Stimulated activated effector memory CD8-positive, alpha-beta T cell treated with anti-CD3 and anti-CD28 coated beads, Interleukin-12 subunit alpha, Interleukin-12 subunit beta, amount 100 ng/mL, for 72 hours (primary cell): ENCODE results near the gene RPL18A.

Experiments
- ATAC-seq: fragments of 150-1000 bp; cut with Tn5 transposase; 2 replicates; pipeline ENCODE4 v1.10.0; 2021
- DNase-seq, 2 donors: peaks; one replicate each; pipeline ENCODE4 v3.0.0; 2021 to 2022; ENCODE audit warnings: low spot score in 2 of 2
- H3K27ac Mint-ChIP-seq: one replicate; pipeline ENCODE4 v1.8.0; 2022; ENCODE audit warnings: mild to moderate bottlenecking, mixed read lengths
- H3K36me3 Mint-ChIP-seq: one replicate; pipeline ENCODE4 v1.8.0; 2022; ENCODE audit warnings: mild to moderate bottlenecking, mixed read lengths
- H3K4me1 Mint-ChIP-seq: one replicate; pipeline ENCODE4 v1.8.0; 2022; ENCODE audit warnings: mixed read lengths
- H3K4me3 Mint-ChIP-seq: one replicate; pipeline ENCODE4 v1.8.0; 2022; ENCODE audit warnings: mild to moderate bottlenecking, mixed read lengths
- H3K9me3 Mint-ChIP-seq: one replicate; pipeline ENCODE4 v1.8.0; 2022; ENCODE audit warnings: mixed read lengths

RPL18A gene

DNA sequence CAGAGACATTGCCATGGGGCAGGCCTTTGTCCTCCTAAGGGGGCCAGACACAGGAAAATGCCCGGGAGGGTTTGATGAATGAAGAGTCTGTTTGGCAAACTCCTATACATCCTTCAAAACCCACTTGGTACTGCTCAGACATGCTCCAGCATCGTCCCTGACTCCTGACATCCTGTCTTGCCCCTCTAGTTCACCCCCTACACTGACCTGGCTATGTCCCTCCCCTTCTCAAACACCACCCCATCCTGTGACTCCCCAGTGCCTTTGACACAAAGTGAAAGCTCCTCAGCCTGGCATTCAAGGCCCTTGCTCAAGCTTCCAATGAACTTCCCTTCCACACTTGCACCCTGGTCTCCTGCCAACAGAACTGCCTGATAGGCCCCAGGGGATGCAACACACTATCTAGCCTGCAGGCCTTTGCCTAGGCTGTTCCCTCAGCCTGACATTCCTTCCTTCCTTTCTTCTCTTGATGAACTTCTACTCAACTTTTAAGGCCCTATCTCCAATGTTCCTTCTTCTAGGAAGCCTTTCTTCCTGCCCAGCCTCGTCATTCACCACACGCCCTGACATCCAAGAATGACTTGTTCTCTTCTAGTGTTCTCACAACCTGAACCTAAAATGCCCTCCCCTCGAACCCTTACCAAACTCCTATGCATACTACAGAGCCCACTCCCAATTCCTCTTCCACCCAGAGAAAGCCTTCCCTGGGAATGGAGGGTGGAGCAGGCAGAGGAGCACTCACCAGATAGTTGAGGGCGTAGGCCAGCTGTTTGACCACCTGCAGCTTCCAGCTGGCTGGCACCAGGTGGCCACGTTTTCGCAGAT is 24.3 kb upstream of the RPL18A start:
- Mint-ChIP-seq H3K36me3 (peaks cover 100% of the 10 kb centered on the region), H3K27ac (peak overlapping the region; percentile 74), H3K4me3 (no peak overlapping the region), H3K9me3 (no peaks in the 10 kb centered on the region), H3K4me1 (peaks cover 29% of the 10 kb centered on the region)
- DNase-seq (no peak), ATAC-seq (no peak)

DNA sequence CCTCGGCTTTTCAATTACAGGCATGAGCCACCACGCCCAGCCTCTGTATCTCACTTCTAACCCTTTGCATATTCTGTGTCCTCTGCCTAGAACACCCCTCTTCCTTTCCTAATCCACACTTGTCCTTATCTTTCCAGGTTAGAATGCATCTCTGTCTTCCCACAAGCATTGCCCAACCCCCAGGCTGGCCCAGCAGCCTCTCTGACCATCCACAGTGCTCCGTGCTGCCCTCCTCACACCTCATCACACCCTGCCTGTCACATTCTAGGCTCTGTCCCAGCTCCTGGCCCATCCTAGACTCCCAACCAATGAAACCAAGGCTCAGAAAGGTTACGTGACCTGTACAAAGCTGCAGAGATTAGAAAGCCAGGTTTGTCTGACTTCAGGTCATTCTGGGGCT is 23.2 kb upstream of the RPL18A start:
- Mint-ChIP-seq H3K9me3 (no peaks in the 10 kb centered on the region), H3K4me1 (peaks cover 35% of the 10 kb centered on the region), H3K36me3 (peaks cover 100% of the 10 kb centered on the region), H3K4me3 (no peak overlapping the region), H3K27ac (peak overlapping the region; percentile 74)
- DNase-seq (no peak), ATAC-seq (no peak)

DNA sequence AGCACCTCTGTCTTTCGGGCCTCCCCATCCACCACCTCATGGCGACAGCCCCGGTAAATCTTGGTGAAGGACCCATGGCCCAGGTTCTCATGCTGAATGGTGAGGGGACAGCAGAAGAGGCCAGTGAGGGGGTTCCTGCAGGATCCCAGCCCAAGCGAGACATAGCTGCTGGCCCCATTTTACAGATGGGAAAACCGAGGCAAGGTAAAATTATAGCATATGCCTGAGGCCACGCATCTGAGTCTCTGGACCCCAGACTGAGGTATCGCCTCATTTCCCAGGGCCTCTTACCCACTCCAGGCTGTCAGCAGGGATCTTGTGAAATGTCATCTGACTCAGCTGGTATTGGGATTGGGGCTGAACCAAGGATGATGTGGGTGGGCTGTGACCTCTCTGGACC is 21.7 kb upstream of the RPL18A start:
- DNase-seq (no peak), ATAC-seq (no peak)
- H3K9me3 Mint-ChIP-seq = no peaks in the 10 kb centered on the region
- peaks cover 100% of the 10 kb centered on the region for H3K36me3 Mint-ChIP-seq
- H3K4me3 Mint-ChIP-seq = no peak overlapping the region
- peaks cover 35% of the 10 kb centered on the region for H3K4me1 Mint-ChIP-seq
- H3K27ac Mint-ChIP-seq = peak overlapping the region; percentile 61

DNA sequence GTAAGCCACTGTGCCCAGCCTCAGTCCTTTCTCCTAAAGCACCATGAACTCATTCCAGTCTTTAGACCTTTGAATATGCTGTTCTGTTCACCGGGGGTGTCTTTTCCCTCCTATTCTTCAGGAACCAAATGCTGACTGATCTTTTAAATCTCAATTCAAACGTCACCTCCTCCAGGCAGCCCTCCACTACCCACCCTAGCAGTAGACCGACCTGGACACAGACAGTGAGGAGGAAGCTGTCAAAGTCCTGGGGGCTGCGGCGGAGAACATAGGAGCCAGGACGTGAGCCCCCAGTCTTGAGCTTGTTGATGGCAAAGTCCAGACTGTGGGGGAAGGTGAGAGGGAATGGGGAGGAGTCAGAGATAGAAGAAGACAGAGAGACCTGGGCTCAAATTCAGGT is 19.7 kb upstream of the RPL18A start:
- no peak overlapping the region for H3K4me3 Mint-ChIP-seq
- ATAC-seq (no peak), DNase-seq (no peak)
- H3K27ac Mint-ChIP-seq = peak overlapping the region; percentile 81
- no peaks in the 10 kb centered on the region for H3K9me3 Mint-ChIP-seq
- peaks cover 100% of the 10 kb centered on the region for H3K36me3 Mint-ChIP-seq
- H3K4me1 Mint-ChIP-seq = peaks cover 52% of the 10 kb centered on the region

DNA sequence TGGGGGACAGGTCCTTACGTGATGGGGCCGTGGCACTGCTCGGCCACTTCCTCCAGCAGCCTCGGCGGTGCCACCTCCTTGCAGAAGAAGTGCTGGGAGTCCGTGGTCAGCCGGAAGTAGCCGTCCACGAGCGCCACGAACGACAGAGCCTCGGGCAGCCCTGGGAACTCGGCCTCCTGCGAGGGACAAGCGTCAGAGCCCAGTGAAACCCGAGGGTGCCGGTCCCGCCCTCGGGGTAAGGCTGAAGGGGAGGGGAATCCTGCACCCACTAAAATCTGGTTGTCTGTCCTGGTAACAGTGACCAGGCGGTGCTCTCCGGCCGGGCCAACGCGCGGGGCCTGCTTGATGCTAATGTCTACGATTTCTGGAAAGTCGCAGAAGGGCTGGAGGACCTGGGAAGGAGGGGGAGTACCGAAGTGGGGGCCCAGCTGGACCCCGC is 18.3 kb upstream of the RPL18A start:
- Mint-ChIP-seq H3K36me3 (peaks cover 100% of the 10 kb centered on the region), H3K4me1 (peaks cover 51% of the 10 kb centered on the region), H3K27ac (no peak overlapping the region), H3K4me3 (no peak overlapping the region), H3K9me3 (no peaks in the 10 kb centered on the region)
- DNase-seq (no peak), ATAC-seq (no peak)

DNA sequence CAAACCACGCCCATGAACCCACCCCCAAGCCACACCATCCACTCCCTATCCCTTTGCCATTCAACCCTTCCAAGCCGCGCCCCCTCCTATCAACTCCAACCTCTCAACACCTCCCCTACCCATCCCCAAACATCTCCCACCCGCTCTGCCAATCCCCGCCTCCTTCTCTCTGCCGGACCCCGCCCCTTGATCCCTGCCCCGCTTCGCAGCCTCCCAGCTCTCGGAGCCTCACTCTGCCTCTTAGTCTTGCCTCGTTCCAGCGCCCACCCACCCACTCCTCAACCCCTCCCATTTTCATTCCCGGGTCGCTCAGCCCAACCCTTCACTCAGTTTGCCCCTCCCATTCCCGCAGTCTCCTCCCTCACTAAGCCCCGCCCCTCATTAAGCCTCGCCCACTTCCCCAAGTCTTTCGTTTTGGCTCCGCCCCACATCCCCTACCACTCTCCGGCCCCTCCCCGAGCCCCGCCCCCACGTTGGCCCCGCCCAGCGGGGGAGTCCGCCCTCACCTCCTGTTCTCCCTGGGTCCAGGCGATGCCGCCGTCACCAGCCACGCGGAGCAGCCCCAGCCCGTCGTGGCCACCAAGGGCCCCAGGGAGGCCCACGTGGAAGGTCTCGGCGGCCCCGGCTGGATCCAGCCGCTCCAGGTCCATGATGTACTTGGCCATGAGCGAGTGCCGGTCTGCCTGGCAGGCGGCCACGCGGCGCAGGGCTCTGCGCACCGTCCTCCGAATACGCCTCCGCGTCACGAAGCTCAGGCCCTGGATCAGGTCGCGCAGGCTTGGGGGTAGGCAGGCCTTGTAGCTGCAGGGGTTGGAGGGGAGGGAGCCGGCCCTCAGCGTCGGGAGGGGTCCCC is 17.7 kb upstream of the RPL18A start:
- H3K9me3 Mint-ChIP-seq = no peaks in the 10 kb centered on the region
- H3K4me1 Mint-ChIP-seq = peaks cover 48% of the 10 kb centered on the region
- no peak overlapping the region for H3K27ac Mint-ChIP-seq
- H3K4me3 Mint-ChIP-seq = no peak overlapping the region
- ATAC-seq (peak; percentile 55), DNase-seq (peak in 1 of 2 donors; percentile 77)
- peaks cover 100% of the 10 kb centered on the region for H3K36me3 Mint-ChIP-seq

DNA sequence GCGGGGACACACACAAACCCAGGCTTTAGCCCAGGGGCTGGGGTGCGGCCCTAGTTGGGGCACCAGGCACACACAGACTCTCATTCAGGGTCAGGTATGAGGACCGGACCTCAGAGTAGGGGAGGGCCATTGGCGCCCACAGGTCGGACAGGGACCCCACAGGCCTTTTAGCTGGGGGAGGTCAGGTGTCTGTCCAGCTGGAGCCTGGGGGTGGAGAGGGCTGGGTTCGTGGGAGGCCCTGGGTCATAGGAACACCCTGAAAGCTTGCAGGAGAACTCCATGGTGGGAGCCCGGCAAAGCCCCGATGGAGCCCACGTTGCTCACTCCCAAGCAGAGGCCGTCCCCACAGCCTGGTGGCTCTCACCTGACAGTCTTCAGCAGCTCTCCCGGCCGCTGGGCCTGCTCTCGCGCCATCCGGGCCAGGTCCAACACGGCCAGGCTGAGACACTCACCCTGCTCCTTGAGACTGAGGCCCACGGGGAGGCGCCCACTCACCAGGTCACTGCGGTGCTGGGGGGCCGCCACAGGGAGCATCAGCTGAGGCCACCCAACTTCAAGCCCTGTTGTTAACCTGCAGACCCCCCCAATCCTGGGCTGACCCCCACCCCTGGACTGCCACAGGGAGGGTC is 16.9 kb upstream of the RPL18A start:
- peaks cover 100% of the 10 kb centered on the region for H3K36me3 Mint-ChIP-seq
- ATAC-seq (no peak), DNase-seq (no peak)
- no peaks in the 10 kb centered on the region for H3K9me3 Mint-ChIP-seq
- H3K27ac Mint-ChIP-seq = peak overlapping the region; percentile 97
- no peak overlapping the region for H3K4me3 Mint-ChIP-seq
- H3K4me1 Mint-ChIP-seq = peaks cover 49% of the 10 kb centered on the region

DNA sequence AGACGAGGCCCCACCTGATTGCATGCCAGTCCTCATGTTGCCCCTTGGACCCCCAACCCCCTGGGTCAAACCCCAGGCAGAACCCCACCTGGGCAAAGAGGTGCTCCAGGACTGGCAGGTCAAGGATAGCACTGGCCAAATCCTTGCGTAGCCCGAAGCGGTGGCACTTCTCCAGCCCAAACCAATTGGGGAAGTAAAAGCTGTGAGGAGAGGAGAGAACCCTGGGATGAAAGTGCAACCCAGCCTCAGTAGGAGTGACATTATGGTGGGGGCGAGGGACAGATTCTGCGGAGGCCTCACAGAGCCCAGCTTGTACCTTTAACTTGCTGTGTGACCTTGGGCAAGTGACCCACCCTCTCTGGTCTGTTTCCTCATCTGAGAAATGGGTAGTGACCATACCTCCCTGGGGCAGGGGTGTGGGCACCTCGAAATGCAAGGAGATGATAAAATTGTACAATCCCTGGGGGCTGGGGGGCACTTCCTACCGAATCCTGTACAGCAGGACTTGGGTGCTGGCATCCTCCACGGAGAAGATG is 16.4 kb upstream of the RPL18A start:
- Mint-ChIP-seq H3K36me3 (peaks cover 97% of the 10 kb centered on the region), H3K4me3 (peak overlapping the region; percentile 74), H3K27ac (peak overlapping the region; percentile 97), H3K4me1 (peaks cover 51% of the 10 kb centered on the region), H3K9me3 (no peaks in the 10 kb centered on the region)
- no peak for DNase-seq
- ATAC-seq = no peak

DNA sequence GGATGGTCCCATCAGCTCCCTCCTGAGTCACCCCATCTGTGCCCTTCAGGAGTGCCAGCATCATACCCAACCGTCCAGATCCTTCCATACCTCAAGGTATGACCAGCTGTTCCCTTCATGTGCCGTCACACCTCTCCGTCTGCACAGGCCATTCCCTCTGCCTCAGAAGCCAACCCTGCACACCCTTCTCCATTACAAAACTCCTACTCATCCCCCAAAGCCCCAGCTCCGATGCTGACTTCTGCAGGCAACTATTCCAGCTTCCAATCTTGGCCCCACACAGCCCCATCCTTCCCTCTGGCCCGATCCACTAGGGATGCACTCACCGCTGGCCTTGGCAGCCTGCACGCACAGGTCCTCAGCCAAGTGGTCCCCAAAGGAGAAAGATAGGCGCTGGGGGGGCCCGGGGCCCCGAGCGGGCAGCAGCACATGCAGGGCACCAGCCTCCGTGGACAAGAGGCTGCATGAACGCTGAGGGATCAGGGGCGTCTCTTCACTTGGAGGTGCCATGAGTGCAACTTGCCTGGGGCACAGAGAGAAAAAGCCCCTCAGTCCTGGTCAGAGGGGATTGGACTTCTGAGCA is 15.7 kb upstream of the RPL18A start:
- Mint-ChIP-seq H3K36me3 (peaks cover 91% of the 10 kb centered on the region), H3K4me1 (peaks cover 57% of the 10 kb centered on the region), H3K9me3 (no peaks in the 10 kb centered on the region), H3K4me3 (peak overlapping the region; percentile 74), H3K27ac (peak overlapping the region; percentile 97)
- DNase-seq (no peak), ATAC-seq (no peak)

DNA sequence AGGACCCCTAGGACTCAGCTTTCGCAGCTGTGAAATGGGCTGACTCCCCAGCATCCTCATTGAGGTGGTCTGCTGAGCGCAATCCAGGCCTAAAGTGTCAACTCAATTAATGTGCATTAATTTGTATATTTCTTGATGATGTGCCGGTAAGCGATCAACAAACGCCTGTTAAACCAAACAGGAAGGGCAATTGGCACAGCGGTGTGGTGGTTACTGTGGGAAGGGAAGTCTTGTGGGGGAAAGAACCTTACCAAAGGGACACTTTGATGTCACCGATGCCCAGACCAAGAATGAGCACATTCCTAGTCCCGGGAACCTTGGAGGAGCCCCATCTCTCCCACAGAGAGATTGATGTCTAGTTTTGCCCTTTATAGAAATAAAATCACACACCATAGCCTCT is 13.6 kb upstream of the RPL18A start:
- H3K4me1 Mint-ChIP-seq = peaks cover 70% of the 10 kb centered on the region
- ATAC-seq = no peak

DNA sequence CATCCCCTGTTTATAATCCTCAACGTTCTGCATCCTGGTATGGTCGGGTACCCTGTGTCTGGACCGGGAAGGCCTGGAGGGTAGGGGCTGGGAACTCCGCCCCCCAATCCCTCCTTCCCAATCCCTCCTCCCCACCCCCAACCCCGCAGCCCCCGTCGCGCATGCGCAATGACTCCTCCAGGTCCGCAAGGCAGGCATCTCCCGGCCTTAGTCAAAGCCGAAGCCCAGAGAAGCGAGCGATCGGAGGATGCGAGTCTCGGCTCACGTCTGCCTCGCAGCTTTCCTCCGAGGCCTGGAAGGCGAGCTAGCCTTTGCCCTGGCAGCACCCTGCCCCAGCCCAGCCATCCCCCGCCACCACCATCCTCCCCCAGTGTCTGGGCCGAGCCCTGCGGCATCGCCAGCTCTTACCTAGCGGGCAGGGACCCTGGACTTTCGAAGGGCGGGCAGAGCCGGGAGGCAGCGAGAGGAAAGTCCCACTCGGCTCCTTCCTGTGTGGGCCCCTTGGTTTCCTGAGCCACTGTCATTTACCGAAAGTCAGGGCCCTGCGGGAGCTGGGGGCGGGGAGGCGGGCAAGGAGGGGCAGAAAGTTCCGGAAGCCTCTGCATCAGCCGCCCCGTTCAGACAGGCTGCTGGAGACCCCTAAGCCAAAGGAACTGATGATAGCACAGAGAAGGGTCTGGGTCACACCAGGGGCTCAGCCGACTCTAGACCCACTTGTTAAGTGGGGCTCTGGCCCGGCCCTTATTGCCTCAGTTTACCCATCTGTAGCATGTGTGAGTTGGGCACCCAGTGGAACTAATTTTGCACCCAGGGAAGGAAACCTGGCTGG is 12.0 kb upstream of the RPL18A start, which contains the start of gene JAK3:
Gene JAK3 (minus strand): TSS at position 445 of the 829 bp plus-strand sequence. CDS start 3,565 bp downstream, outside the sequence.
- no peaks in the 10 kb centered on the region for H3K9me3 Mint-ChIP-seq
- peak; percentile 91 for ATAC-seq
- peak within 1 kb of the TSS; percentile 74 for H3K4me3 Mint-ChIP-seq
- DNase-seq = peak; percentile 81 to 97
- peaks cover 54% of the 10 kb centered on the region for H3K36me3 Mint-ChIP-seq
- peak within 1 kb of the TSS; percentile 97 for H3K27ac Mint-ChIP-seq
- peaks cover 76% of the 10 kb centered on the region for H3K4me1 Mint-ChIP-seq

More for the DNA sequence above, 13.6 kb upstream of the RPL18A start:
- Mint-ChIP-seq H3K36me3 (peaks cover 70% of the 10 kb centered on the region), H3K4me3 (peak overlapping the region; percentile 74), H3K27ac (peak overlapping the region; percentile 97), H3K9me3 (no peaks in the 10 kb centered on the region)
- DNase-seq = no peak

DNA sequence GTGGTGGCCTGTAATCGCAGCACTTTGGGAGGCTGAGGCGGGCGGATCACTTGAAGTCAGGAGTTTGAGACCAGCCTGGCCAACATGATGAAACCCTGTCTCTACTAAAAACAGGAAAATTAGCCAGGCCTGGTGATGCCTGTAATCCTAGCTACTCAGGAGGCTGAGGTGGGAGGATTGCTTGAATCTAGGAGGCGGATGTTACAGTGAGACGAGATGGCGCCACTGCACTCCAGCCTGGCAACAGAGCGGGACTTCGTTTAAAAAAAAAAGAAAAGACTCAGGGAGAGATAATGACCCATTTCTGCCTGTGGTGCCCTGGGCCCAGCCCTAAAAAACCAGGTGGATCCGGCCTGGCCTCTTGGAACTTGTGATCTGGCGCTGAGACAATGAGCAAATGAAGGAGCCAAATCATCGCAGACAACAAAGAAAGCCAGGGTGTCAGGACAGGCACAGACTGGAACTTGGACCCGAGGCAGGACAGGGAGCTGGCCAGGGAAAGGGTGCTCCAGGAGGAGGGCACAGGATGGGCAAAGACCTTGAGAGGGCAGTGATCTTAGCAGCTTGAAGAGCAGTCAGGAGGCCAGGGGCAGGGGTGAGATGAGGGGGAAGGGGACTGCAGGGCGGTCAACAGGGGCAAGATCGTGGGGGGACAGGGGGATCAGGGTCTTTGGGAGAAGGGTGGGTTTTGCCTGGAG is 11.0 kb upstream of the RPL18A start:
- peaks cover 68% of the 10 kb centered on the region for H3K4me1 Mint-ChIP-seq
- no peaks in the 10 kb centered on the region for H3K9me3 Mint-ChIP-seq
- H3K36me3 Mint-ChIP-seq = peaks cover 44% of the 10 kb centered on the region
- DNase-seq (no peak), ATAC-seq (no peak)
- peak overlapping the region; percentile 97 for H3K27ac Mint-ChIP-seq
- H3K4me3 Mint-ChIP-seq = peak overlapping the region; percentile 74

DNA sequence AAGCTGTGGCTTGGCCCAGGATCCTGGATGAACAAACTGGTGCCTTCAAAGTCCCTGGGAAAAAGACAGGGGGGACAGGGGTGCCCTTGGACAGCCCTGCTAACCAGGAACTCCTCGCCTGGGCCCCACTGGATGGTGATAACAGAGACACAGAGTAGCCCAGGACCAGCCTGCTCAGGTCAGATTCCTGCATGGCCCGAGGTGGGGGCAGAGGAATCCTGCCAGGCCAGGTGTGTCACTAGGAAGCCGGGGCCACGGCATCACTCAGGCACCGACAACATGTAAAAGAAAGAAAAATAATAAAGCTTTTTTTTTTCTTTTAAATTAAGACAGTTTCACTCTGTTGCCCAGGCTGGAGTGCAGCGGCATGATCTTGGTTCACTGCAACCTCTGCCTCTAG is 5.6 kb upstream of the RPL18A start:
- Mint-ChIP-seq H3K27ac (no peak overlapping the region), H3K36me3 (no peaks in the 10 kb centered on the region), H3K4me1 (peaks cover 37% of the 10 kb centered on the region)

More for the DNA sequence above, 5.6 kb upstream of the RPL18A start:
- no peaks in the 10 kb centered on the region for H3K9me3 Mint-ChIP-seq
- H3K4me3 Mint-ChIP-seq = no peak overlapping the region
- ATAC-seq = no peak
- no peak for DNase-seq
